GDM1 (cell line): ENCODE data around the gene GNPTAB.

Experiments used
- DNase-seq: peaks from one replicate; lab custom pipeline; 2025; lab: John Stamatoyannopoulos, UW

GNPTAB gene

DNA sequence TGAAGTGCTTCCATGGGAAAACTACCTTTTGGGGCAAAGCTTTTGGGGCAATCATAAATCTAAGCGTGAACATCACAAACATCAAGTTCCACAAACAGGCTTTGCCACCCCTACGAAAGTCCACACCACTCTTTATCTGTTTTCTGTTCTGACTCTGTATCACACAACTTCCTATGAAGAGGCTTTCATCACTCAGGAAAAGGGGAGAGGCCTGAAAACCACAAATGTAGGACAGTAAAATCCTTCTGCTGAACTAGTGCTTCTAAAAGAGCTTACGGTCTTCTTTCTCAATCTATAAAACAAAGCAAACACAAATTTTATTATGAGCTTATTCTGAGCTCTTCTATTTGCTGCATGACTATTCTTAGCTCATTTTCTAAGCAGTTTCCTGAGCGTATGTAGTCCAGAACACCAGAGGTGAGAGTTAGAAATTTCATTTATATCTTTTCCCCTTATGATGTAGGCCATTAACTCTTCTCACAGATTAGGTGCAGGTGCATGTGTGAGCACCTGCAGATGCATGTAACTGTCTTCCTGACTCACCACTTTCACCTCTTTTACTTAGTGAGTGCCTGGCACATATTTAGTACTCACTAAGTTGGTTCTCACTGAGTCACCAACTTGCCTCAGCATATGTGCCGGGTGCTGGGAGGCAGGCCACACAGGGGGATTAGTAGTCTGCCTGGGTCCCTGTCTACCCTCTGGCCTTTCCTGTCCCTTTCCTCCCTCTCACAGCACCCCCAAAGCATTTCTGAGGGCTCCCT lies 58.6 kb downstream of the GNPTAB start:
- peak; percentile 23 for DNase-seq

DNA sequence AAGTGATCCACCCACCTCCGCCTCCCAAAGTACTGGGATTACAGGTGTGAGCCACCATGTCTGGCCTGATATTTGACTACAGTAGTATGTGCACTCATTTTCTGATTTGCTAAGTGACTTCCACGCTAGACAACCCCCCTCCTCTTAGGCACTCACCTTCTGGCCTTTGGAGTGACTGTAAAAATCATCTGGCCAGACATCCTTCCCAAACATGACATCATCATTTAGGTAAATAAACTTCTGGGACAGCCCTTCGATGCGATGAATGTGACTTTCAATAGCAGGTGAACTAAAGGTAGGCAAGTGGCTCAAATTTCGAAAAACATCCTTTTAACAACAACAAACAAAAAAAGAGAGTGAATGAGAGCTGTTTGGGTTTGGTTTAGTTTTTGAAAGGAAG lies 60.9 kb downstream of the GNPTAB start:
- no peak for DNase-seq

DNA sequence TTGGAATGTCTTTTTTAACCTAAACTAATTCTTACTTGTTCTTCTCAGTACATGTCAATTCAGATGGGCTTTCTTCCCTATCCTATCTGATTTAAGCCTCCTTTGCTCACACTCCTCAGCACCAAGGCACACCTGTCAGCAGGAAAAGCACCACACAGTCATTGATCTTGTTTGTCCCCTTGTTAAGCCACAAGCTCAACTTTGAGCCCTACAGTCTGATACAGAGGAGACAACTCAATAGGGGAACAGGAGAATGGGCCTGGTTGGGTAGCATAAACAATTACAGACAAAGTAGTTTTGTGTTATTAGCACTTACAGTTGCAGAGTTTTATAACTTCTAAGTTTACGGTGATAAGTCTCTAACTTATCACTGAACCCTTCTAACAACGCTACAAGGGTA lies 62.0 kb downstream of the GNPTAB start:
- DNase-seq: no peak

DNA sequence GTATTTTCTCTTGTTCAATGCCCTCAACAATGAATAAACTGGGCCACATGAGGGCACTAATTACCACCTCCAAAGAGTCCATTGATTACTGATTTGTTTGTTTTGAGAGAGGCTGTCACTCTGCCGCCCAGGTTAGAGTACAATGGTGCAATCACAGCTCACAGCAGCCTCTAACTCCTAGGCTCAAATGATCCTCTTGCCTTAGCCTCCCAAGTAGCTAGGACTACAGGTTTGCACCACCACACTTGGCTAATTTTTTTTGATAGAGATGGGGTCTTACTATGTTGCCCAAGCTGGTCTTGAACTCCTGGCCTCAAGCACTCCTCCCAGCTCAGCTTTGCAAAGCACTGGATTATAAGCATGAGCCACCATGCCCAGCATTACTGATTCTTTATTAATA lies 63.2 kb downstream of the GNPTAB start:
- no peak for DNase-seq

DNA sequence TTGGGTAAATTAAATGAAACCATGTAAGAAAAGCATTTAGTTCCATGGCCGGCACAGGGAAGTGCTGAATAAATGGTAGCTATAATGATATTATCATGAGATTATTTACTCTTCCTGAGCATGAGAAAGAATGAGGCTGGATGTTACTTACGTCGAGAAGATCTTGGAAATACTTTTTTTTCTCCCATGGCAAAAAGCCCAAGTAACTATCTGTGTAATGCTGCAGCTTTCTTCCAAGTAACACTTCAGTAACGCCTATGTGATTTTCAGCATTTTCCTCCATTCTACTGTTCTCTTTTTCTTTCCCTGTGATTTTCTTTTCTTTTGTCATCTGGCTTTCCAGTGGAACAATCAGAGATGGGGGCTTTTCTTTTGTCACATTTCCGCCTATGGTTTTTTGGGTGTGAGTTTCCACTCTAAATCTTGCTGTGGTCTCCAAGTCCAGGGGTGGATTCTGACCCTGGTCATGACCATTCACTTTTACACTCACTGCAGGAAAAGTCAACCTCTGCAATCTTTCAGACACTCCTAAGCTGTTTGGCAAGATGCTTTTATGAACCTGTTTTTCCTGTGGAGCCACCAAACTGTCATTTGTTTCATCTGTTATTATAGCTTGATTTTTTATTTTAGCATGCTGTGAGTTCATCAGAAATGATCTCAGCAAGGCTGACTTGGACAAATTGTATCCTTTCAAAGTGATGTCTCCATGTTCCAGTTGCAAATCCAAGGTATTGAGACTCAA lies 66.5 kb downstream of the GNPTAB start:
- DNase-seq: no peak

DNA sequence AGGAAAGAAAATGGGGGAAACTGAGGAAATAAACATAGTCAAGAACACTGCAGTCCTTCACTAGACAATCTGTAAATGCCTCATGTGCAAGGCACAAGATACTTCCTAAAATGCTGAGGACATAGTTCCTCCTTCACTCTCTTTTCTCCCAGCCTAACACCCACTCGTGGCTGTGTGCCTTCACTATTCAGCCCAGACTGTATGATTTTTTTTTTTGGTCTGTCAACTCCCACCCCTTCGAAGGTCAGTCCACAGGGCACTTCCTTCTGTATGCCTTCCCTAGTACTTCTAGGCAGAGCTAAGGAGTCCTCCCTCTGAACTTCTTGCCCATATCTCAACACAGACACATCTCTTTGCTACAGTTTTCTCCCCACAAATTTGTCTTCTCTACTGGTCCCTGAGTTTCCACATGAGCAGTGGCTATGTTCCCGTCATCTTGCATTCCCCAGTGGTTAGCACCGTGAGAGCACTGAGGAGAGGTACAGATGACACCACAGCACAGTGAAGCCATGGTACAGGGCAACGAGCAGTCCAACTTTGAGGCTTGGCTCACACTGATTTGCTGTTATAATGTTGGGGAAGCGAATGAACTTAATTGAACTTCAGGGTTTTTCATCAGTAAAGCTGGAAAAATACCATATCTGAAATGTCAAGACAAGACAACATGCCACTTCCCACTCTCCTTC lies 67.4 kb downstream of the GNPTAB start:
- peak; percentile 35 for DNase-seq

DNA sequence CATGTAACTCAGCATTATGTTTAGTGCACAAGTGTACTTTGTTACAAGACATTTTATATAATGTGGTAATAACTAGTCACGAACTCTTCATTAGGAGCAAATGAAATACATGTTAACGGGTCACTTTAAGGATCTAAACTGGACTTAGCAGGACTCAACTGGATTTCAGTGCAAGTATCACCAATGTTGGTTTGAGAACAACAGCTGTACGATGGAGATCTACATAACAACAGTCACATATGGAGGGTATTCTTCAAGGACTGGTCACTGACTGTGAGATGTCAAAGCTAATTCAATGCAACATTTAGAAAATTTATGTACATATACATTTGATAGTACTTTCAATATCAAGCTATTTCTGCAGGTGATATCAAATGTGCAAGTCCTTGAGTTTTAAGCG lies 69.0 kb downstream of the GNPTAB start:
- no peak for DNase-seq

DNA sequence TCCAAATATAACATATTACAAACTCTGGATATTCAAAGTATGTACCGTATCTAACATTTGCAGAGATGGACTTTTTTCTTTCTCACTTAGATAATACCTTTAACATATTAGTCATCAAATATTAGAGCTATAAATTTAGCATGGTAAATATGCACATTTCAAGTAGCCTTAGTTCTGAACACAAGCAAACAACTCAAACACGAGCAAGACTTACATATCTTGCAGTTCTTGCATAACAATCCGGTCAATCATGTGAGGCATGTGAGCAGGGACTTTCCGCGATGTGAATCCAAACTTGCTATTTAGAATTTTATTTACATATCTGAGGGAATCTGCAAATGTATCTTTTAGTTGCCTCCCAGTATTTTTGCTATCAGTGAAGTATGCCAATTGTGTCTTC lies 69.4 kb downstream of the GNPTAB start:
- no peak for DNase-seq

DNA sequence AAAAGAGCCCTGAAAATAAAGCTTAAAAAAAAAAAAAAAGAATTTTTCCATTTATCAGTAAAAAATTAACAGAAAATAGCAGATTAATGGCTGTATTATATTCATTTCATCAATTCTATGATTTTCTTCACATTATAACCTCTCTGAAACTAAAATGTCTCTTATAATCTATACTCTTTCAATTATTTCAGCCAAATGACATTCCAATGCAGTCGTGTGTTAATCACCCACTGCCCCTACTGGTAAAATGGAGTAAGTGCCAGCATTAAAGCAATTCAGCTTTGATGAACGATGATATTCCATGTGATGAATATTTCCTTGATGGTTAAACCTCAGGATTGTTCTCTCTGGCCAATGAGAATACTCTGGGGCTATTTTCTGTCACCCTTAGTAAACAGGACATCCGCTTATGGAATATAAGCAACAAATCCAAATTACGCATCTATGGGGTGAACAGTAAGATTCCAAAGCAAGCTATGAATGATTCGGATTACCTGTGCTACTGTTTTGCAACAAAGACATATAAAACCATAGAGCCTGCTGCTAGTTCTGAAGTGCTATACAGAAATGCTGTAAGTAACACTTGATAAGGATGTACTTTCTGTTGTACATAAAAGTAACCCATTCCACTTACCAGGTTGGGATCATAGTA lies 71.2 kb downstream of the GNPTAB start:
- no peak for DNase-seq

DNA sequence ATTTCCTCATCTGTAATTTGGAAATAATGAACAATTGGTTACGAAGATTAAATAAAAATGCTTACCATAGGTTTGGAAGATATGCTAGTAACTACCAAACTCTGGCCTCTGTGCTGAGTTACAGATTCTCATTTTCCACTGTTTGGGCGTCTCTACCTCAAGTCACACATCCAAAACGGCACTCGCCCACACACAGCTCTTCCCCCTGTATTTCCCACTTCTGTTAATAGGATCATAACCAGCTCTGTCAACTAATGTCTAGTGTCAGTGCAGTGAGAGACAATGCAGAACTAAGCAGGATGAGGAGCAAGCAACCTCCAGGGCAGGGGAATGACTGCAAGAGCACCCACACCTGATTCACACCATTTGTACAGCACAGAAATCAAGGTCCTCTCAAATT lies 80.6 kb downstream of the GNPTAB start:
- DNase-seq: no peak

DNA sequence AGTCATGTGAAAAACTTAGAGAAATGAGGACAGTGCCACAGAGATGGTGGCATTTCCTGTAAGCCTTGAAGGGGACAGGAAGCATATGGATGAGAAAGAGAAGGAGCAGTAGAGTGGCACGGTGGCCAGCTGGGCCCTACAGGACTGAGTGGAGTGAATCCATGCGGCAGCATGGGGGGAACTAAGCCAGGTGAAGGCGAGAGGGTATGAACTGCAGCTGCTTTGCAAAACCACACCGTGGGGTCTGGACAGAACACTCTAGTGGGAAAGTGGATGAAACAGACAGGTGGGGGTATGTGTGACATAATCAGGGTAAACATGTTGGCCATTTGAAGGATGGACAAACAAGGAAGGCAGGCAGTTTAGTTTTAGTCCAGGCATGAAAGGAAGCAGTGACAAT lies 81.1 kb downstream of the GNPTAB start:
- no peak for DNase-seq

DNA sequence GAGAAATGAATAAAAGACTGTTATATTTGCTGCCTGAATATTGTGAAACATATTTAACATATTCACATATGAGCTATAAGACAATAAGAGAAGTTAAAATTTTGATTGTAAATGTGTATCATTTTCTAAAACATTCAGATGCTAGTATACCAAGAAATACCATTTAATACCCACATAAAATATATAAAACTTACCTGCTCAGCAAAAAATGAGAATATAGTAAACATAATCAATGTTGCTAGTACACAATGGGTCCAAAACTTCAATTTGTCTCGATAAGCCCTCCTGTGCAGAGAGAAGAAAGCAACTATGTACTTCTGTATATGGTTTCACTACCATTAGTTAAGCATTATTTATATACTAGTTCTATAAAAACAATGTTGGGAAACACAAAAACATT lies 81.9 kb downstream of the GNPTAB start:
- DNase-seq: no peak

DNA sequence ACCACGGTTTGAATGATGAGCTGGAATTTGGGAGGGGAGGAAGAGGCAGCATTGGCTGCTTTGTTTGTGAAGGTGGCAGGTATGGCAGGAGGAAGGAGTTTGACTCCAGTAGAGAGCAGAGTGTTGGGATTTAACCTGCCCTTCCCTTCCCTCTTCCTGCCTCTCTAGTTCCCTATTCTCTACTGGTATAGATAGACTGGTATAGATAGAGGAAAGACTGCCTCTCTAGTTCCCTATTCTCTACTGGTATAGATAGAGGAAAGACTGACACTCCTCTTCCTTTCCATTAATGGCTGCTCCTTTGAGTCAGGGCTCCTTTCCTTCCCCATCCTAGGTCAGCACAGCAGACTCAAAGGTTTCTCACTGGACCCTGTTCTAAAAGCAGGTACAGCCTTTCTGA lies 83.1 kb downstream of the GNPTAB start:
- no peak for DNase-seq

DNA sequence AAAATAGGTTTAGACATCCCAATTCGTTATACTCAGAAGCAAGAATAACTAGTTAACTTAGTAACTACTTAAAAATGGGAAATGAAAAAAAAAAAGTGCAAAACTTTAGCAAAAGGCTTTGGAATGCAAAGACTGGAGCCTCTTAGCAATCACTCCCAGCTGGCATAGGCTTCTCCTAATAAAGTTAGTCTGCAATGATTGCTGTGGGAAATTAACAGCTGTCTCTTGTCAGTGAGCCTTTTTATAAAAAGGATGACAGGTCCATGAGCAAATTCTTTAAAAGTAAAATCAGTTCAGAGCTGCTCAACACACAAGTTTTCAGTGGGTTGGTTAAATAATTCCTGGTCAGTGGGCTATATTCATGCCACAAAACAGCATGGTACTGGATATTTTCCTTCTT lies 84.1 kb downstream of the GNPTAB start:
- DNase-seq: no peak

DNA sequence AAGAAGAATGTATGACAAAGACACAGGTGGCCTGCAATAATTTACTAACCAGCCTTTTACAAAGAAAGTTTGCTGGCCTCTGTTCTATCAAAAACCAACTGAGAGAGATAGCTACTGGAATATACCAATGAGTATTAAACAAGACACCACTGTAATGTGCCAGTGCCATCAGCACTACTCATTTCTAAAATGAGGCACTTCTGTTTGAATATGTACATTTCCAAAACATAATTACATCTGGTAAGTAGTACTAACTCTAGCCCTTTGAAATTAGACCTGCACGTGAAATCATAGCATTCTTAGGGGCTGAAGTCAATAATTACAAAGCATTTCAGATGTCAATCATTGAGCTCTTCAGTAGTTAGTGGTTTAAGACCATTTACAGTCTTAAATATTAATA lies 84.6 kb downstream of the GNPTAB start:
- DNase-seq: no peak

DNA sequence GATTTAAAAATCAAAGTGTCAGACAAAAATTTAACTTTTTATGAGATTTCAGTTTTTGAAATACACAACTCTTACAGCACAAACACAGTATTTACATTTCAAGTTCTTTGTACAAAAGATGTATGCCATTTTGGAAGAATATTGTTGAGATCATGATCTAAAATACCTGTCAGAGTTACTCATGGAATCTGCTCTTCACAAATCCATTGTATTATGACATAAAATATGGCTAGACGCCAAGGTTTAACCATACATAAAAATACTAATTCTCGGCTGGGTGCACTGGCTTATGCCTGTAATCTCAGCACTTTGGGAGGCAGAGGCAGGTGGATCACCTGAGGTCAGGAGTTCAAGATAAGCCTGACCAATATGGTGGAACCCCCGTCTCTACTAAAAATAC lies 85.3 kb downstream of the GNPTAB start:
- no peak for DNase-seq

DNA sequence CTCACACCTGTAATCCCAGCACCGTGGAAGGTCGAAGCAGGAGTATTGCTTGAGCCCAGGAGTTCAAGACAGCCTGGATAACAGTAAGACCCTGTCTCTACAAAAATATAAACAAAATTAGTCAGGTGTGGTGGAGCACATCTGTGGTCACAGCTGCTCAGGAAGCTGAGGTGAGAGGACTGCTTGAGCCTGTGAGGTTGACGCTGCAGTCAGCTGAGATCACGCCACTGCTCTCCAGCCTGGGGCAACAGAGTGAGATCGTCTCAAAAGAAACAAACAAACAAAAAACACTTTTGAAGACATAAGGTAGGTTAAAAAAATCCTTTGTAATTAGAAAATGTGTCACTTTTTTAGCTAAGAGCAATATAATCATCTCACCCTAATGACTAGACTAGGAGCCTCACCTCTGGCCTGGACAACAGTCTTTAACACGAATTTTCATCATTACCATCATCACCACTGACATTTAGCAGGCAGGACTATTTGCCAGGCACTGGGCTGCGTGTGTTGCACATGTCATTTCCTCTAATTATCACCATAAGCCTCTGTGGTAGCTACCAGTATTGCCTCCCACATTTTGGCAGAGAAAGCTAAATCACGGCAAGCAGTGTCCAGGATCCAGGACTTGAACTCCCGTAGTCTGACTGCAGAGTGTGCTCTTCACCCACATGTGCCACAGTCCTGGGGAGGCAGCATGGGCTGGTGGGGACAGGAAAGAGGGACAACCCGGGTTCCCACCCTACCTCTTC lies 86.9 kb downstream of the GNPTAB start:
- no peak for DNase-seq

DNA sequence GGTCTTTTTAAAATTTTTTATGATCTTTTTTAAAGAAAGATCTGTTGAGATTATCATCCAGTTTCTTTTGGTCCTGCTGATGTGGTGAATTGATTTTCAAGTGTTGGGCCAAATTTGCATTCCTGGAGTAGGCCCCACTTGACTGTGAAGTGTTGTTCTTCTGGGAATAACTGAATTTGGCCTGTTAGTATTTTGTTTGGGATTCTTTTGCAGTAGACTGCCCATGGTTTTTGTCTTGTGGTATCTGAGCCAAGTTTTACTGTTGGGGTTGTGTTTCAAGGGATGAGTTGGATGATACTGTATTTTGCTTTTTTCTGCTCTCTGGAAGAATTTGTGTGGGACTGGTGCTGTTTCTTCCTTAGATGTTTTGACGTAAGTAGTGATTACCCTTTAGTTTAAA lies 87.5 kb downstream of the GNPTAB start:
- DNase-seq: no peak

DNA sequence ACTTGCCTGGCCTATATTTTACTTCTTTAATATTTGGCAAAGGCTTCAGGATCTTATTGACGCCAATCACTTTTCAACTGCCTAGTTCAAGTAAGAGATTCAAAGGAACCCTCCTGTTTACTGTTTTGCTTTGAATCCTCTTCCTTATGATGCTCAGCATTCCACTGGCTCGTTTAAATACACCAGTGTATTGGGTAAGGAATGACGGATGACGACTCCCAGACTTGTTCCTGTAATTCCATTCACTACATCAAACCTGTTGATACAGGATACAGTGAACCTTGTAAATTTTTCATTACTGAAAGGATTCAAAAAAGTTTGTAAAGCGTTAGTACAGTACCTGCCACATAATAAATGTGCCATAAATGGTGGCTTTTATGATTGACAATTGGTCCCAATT lies 89.8 kb downstream of the GNPTAB start:
- no peak for DNase-seq

DNA sequence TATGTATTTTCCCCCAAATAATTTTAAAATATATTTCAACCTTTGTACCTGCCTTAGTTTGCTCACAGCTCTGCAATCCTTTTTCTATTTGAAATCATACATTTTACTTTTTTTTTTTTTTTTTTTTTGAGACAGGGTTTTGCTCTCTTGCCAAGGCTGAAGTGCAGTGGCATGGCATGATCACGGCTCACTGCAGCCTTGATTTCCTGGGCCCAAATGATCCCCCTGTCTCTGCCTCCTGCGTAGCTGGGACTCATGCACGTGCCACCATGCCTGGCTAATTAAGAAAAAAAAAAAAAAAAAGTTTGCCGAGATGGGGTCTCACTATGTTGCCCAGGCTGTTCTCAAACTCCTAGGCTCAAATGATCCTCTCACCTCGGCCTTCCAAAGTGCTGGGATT lies 90.2 kb downstream of the GNPTAB start:
- DNase-seq: no peak

DNA sequence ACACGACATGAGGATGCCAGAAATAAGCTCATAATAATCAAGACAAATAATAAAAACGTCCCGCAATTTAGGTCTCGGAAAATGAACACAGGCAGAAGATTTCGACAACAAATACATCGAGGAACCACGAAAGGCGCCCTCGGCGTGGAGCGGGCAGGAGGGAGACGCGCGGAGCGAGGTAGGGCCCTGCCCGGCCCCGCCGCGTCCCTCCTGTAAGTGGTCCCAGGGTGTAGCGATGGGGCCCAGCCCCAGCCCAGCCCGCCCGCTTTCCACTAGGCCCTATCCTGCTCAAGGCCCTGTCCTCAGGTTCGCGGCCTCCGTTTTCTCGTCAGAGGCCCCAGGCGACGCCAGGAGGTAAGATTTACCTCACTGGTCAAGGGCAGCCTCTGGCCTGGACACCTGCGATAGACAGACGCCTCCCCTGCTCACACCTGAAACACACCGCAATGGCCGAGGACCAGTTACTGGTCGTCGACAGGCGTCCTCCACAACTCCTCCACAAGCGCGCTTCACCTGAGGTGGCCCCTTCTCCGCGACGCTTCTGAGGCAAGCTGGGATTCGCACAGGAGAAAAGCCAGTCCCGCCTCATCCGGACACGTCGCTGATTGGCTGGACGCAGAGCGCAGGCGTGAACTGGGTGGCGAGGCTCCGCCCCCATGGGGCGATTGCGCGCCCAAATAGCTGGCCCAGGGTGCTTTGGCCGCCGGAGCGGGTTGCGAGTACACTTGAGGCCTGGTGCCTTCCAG lies 91.7 kb downstream of the GNPTAB start, which contains the start of gene SYCP3:
SYCP3 (minus strand) TSS at position 543 of the 746 bp plus-strand sequence. CDS start 1,527 bp downstream, outside the sequence.
- DNase-seq: no peak
